Heart left ventricle (tissue), 16 donors: Measurements from ENCODE around the gene NUAK1. TPM values are rescaled to one million over a fixed set of nuclear protein-coding genes. Genes with fewer than 3 reads are reported as not detected.

ENCODE experiments used
- ATAC-seq, 4 donors: fragments of 200-7000 bp; cut with Tn5 transposase; one replicate each; pipeline ENCODE4 v1.9.1; 2020 to 2022; ENCODE audit warnings: moderate library complexity in 4 of 4, mild to moderate bottlenecking in 3 of 4, moderate number of reproducible peaks in 1 of 4
- DNase-seq, 5 donors: peaks; one replicate each; pipeline ENCODE4 v3.0.0-alpha.2; 2020
- H3K27ac ChIP-seq, 12 donors: fragments of 200-600 bp; sonication (generic) in 4 of 12; one replicate each; pipeline versions ENCODE4 v1.5.0 to v1.8.0; 2016 to 2022; ENCODE audit warnings: mild to moderate bottlenecking in 2 of 12
- H3K27me3 ChIP-seq, 9 donors: fragments of 200-600 bp; sonication (generic) in 2 of 9; one replicate each; pipeline versions ENCODE4 v1.5.1 to v1.8.0; 2016 to 2022; ENCODE audit warnings: mild to moderate bottlenecking in 3 of 9
- H3K36me3 ChIP-seq, 9 donors: fragments of 200-600 bp; sonication (generic) in 2 of 9; one replicate each; pipeline versions ENCODE4 v1.5.0 to v1.8.0; 2018 to 2022; ENCODE audit warnings: mild to moderate bottlenecking in 2 of 9
- H3K4me1 ChIP-seq, 12 donors: fragments of 200-600 bp; sonication (generic) in 4 of 12; one replicate each; pipeline versions ENCODE4 v1.5.0 to v1.8.0; 2016 to 2022; ENCODE audit warnings: mild to moderate bottlenecking in 3 of 12
- H3K4me3 ChIP-seq, 12 donors: fragments of 200-600 bp; sonication (generic) in 4 of 12; one replicate each; pipeline versions ENCODE4 v1.5.0 to v1.8.0; 2017 to 2022; ENCODE audit warnings: mild to moderate bottlenecking in 9 of 12, moderate library complexity in 4 of 12
- H3K9me3 ChIP-seq, 12 donors: fragments of 200-600 bp; sonication (generic) in 4 of 12; one replicate each; pipeline versions ENCODE4 v1.5.0 to v1.8.0; 2016 to 2022; ENCODE audit warnings: mild to moderate bottlenecking in 1 of 12
- CTCF ChIP-seq, 12 donors: fragments of 200-600 bp; sonication (generic) in 4 of 12; IDR thresholded peaks; one replicate each; pipeline versions ENCODE4 v1.5.0 to v1.8.0; 2018 to 2022; ENCODE audit warnings: antibody characterized with exemption in 12 of 12, mild to moderate bottlenecking in 5 of 12
- POLR2A ChIP-seq, 2 donors: fragments of 450-650 bp; IDR thresholded peaks; one replicate each; pipeline ENCODE4 v1.6.1; 2017; ENCODE audit warnings: antibody characterized with exemption in 2 of 2, mild to moderate bottlenecking in 2 of 2, moderate library complexity in 2 of 2
- WGBS, 4 donors: extraction: QIAGEN DNeasy Blood & Tissue Kit in 2 of 4; methylation state at CpG; one replicate each; pipeline versions ENCODE4 v1.1.5 to v1.1.7; 2013 to 2018; 5-methylcytosine and 5-hydroxymethylcytosine counted together
- intact Hi-C, 10 donors: fragments of 100-400 bp; cut with DNase I; formaldehyde crosslinking; loops; one replicate each; pipeline versions ENCODE4 v1.11.1 to v1.14.2; 2022
- polyA plus RNA-seq, 2 donors: library from polyadenylated mRNA; stranded (reverse); fragments of 200-250 nt; gene quantifications; one replicate each; pipeline ENCODE4 v1.2.3, GENCODE V29; 2013
- total RNA-seq, 9 donors: library from RNA; depleted of rRNA in 2 of 9; stranded (reverse); fragments of >200 nt in 2 of 9; fragmentation: NEBNext Ultra II Directional in 3 of 9; extraction: Animal tissue kit (Norgen Biotek cat#: 25700) in 3 of 9; gene quantifications; one replicate each; pipeline versions ENCODE4 v1.1.0 to v1.2.4, GENCODE V29; 2016 to 2023
- donor health status: ischemic (EF 13 %, LVEDD 7.1; RV severe dilation, severe dysfunction).
- donor health status: healthy with polysubstance abuse.
- donor health status: DM: no; HTN: yes; CAD: no.
- donor health status: DM: no; HTN: no; CAD: no.
- donor health status: ischemic (EF 25% LVEDD 6.9; RV normal size, moderate dysfunction).
- donor health status: ischemic (EF 25% LVEDD 5.7; RV mildly dilated, moderate dysfunction).
- donor health status: healthy.
- donor health status: DM: yes; HTN: yes; CAD: no.
- donor health status: ischemic (EF 35%, LVEDD 5.7; RV mildly dilated, moderate dysfunction).
- donor health status: nonischemic (EF 11% LVEDD 7.7; RV severe dilation, severe dysfunction).
- donor health status: DM: yes; HTN: yes; CAD: no.
- donor health status: PGD.
- donor health status: ischemic (EF 29% LVEDD 5.4; RV normal size, mild dysfunction).
- donor health status: nonischemic (EF 23%, LVEDD 6.1; RV moderate dilation, normal function).

The NUAK1 gene
- total and polyA plus RNA-seq, 11 donors, result 10.5 to 50.7 (median 39.4) TPM

DNA sequence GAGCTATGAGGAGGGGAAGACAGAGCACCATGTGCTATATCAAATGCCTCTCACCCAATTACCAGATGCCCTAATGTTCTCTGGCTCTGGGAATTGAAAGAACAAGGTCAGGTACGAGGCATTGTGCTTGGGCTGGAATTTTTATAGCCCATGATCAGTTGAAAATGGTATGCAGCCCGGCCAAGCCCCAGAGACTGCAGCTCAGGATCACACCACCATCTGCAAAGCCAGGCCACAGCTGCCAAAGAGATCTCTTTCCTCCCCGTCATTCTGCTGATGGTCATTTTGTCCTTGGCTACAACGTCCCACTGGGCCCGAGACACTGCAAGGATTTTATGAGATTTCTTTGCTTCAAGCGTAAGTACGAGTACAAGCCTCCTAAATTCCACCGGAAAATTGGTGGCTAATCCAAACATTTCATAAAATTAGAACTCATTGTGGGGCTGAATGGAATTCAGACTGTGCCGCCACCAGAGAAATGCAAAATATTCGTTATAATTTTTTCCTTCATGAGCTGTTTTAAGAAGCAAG is 15.1 kb downstream of the NUAK1 start:
- Histone ChIP-seq H3K4me3 (peak overlapping the region in 10 of 12 donors; percentile 8 to 52 (median 45)), H3K36me3 (no peaks in the 10 kb centered on the region), H3K27me3 (no peaks in the 10 kb centered on the region), H3K9me3 (no peaks in the 10 kb centered on the region), H3K4me1 (peaks cover 19 to 100% (median 84%) of the 10 kb centered on the region in 12 donors), H3K27ac (peak overlapping the region; percentile 75 to 100 (median 90))
- 27 to 40% (median 35%) methylated on average over 10 of the region's 10 CpGs for WGBS, 4 donors
- TF ChIP-seq CTCF (IDR thresholded peaks at IDR 0.05) (no peak), POLR2A (IDR thresholded peaks at IDR 0.05) (no peak)
- ATAC-seq (peak; percentile 85 to 91 (median 89)), DNase-seq (peak in 4 of 5 donors; percentile 79 to 88 (median 84))
- intact Hi-C loops, result no loop called here

DNA sequence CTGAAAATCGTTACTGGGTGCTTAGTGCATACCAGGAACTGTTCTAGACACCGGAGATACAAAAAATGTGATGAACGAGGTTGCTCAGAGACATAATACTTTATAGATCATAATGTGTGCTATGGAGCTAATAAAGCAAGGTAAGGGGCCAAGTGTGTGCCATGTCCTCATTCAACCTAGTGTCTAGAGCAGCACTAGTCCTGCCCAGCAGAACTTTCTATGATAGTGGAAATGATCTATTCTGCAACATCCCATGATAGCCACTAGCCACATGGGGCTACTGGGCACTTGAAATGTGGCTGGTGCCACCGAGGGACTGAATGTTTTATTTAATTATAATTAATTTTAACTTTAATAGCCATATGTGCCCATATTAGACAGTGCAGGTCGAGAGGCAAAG is 15.6 kb downstream of the NUAK1 start:
- no peak for DNase-seq
- 55 to 61% (median 57%) methylated on average over 5 of the region's 5 CpGs for WGBS, 4 donors
- TF ChIP-seq CTCF (IDR thresholded peaks at IDR 0.05) (no peak), POLR2A (IDR thresholded peaks at IDR 0.05) (no peak)

DNA sequence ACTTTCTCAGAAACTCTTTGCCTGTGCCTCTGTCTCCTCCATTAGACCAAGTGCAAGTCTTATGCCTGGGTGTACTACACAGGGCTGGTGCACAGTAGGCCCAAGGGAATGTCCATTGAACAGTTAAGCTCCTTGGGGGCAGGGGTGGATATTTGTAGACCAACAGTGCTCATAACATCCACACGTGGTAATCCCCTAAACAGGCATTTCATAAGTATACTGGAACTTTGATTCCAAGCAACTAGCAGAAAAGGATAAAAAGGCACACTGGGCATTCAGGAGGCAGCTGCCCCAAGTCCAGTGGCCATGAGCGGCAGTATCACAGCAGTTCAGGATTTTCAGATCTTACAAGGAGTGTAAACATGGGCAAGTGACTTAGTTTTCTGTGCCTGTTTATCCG is 16.8 kb downstream of the NUAK1 start:
- Histone ChIP-seq H3K36me3 (no peaks in the 10 kb centered on the region), H3K4me3 (no peak overlapping the region), H3K27ac (peak overlapping the region; percentile 75 to 100 (median 90)), H3K27me3 (no peaks in the 10 kb centered on the region), H3K9me3 (no peaks in the 10 kb centered on the region), H3K4me1 (peaks cover 19 to 100% (median 79%) of the 10 kb centered on the region in 12 donors)
- ATAC-seq (no peak), DNase-seq (peak in 1 of 5 donors; percentile 3)
- no peak for TF ChIP-seq CTCF (IDR thresholded peaks at IDR 0.05)
- TF ChIP-seq POLR2A (IDR thresholded peaks at IDR 0.05), result no peak
- intact Hi-C loops, result no loop called here
- 69 to 74% (median 71%) methylated on average over 3 of the region's 3 CpGs for WGBS, 4 donors

More for the DNA sequence above, 15.6 kb downstream of the NUAK1 start:
- ATAC-seq, result peak in 3 of 4 donors; percentile 1 to 12 (median 3)
- Histone ChIP-seq H3K27ac (peak overlapping the region; percentile 75 to 100 (median 90)), H3K27me3 (no peaks in the 10 kb centered on the region), H3K9me3 (no peaks in the 10 kb centered on the region), H3K4me3 (no peak overlapping the region), H3K36me3 (no peaks in the 10 kb centered on the region), H3K4me1 (peaks cover 19 to 100% (median 85%) of the 10 kb centered on the region in 12 donors)
- intact Hi-C loops, result no loop called here

GRCh38 chr12:106120519-106121105 is 18.1 kb downstream of the NUAK1 start:
- peak in 3 of 4 donors; percentile 23 to 38 (median 28) for ATAC-seq
- Histone ChIP-seq H3K27me3 (no peaks in the 10 kb centered on the region), H3K9me3 (no peaks in the 10 kb centered on the region), H3K36me3 (no peaks in the 10 kb centered on the region), H3K27ac (peak overlapping the region; percentile 75 to 100 (median 90)), H3K4me1 (peaks cover 20 to 100% (median 79%) of the 10 kb centered on the region in 12 donors), H3K4me3 (no peak overlapping the region)
- intact Hi-C loops, result no loop called here
- TF ChIP-seq POLR2A (IDR thresholded peaks at IDR 0.05) (no peak), CTCF (IDR thresholded peaks at IDR 0.05) (no peak)
- 38 to 55% (median 44%) methylated on average over 8 of the region's 8 CpGs for WGBS, 4 donors
- peak; percentile 65 to 74 (median 68) for DNase-seq
